NCI-H524 treated with DMSO at 0.1 percent for 48 hours (cell line): ENCODE data around the gene HBB.
"Not testable (repeated sequence)": the region's sequence is repeated elsewhere in the genome, so short reads cannot be mapped to it uniquely, and the experiment has no call there.

ENCODE experiments used
- DNase-seq: peaks from one replicate; lab custom pipeline; 2025; lab: John Stamatoyannopoulos, UW

The HBB gene

DNA sequence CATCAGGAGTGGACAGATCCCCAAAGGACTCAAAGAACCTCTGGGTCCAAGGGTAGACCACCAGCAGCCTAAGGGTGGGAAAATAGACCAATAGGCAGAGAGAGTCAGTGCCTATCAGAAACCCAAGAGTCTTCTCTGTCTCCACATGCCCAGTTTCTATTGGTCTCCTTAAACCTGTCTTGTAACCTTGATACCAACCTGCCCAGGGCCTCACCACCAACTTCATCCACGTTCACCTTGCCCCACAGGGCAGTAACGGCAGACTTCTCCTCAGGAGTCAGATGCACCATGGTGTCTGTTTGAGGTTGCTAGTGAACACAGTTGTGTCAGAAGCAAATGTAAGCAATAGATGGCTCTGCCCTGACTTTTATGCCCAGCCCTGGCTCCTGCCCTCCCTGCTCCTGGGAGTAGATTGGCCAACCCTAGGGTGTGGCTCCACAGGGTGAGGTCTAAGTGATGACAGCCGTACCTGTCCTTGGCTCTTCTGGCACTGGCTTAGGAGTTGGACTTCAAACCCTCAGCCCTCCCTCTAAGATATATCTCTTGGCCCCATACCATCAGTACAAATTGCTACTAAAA is at the start of gene HBB:
Gene HBB (minus strand): TSS at position 340 of the 579 bp plus-strand sequence. CDS start 50 bp downstream, at position 290.
- DNase-seq: peak; percentile 6

GRCh38 chr11:5275369-5276110 is 48.7 kb upstream of the HBB start:
- no peak for DNase-seq

GRCh38 chr11:5274395-5274794 is 47.5 kb upstream of the HBB start:
- DNase-seq: no peak

DNA sequence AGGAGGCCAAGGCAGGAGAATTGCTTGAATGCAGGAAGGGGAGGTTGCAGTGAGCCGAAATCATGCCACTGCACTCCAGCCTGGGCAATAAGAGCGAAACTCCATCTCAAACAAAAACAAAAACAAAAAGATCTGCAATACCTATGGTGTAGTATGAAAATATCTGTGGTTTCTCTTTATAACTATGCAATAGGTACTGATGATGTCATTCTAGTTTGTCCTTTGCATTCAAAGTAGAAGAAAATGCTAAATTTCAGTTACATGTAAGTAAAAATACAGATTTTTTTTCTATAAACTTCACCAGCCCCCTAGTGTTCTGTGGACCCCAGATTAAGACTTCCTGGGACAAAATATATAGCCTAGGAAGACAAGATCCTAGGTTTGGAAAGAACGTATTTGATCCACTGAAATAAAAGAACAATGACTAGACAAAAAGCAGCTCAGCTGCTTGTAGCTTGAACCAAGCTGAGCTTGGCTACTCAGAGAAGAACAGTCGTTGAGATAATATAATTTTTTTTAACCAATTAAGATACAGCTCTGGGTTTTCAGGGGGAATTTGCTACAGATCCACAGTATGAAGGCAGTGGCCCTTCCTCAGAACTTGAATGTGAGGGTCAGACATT is 45.6 kb upstream of the HBB start:
- DNase-seq: no peak

GRCh38 chr11:5269715-5270147 is 42.9 kb upstream of the HBB start, which contains the start of gene HBE1:
TSS of gene HBE1 (minus strand) at chr11:5269945. CDS start at chr11:5269890, 55 bp downstream.
- DNase-seq: no peak

- DNase-seq: no peak
These were observed 40.2 kb upstream of the HBB start for GRCh38 chr11:5267033-5267563.

DNA sequence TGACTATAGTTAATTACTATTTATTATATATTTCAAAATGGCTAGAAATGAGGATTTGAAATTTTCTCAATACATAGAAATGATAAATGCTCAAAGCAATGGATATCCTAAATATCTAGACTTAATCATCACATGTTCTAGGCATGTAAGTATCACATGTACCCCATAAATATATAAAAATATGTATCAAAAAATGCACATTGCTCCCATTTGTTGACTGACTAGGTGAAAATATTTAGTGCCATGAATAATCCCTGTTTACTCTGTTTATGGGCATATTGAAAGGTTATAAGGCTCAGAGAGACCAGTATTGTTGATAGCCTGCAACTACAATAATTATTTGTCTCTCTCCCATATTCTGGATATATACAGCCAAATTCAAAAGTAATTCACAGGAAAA is 39.7 kb upstream of the HBB start:
- DNase-seq: no peak

DNA sequence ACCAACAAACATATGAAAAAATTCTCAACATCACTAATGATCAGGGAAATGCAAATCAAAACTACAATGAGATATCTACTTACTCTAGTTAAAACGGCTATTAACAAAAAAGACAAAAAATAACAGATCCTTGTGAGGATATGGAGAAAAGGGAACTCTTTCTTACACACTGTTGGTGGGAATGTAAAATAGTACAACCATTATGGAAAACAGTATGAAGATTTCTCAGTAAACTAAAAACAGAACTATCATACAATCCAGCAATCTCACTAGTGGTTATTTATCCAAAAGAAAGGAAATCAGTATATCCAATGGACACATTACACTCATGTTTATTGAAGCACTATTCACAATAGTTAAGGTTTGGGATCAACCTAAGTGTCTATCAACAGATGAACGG is 39.0 kb upstream of the HBB start:
- no peak for DNase-seq

GRCh38 chr11:5258543-5259262 is 31.8 kb upstream of the HBB start:
- no peak for DNase-seq

DNA sequence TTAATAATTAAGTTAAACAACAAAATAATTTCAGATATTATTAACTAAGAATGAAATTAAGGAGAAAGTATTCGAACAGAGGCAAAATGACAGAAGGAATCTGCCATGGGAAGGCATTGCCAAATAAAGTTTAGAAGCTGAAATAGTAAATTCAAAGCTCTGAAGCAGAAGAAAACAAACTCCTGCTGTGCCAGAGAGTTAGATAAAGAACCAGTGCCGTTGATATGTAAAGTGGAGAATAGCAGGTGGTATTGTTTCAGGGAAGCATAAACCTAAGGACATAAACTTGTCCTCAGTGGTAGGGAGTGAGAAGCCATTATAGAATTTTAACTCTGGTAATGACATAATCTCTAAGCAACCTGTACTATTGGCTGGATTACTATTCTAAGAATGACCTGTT is 30.4 kb upstream of the HBB start:
- DNase-seq: no peak

GRCh38 chr11:5254646-5255413 is 28.0 kb upstream of the HBB start, which contains the start of gene HBG2:
TSS of gene HBG2 (minus strand) at chr11:5254781. CDS start at chr11:5254728, 53 bp downstream.
- DNase-seq: not testable (repeated sequence)

GRCh38 chr11:5254023-5254422 is 27.2 kb upstream of the HBB start:
- DNase-seq: not testable (repeated sequence)

DNA sequence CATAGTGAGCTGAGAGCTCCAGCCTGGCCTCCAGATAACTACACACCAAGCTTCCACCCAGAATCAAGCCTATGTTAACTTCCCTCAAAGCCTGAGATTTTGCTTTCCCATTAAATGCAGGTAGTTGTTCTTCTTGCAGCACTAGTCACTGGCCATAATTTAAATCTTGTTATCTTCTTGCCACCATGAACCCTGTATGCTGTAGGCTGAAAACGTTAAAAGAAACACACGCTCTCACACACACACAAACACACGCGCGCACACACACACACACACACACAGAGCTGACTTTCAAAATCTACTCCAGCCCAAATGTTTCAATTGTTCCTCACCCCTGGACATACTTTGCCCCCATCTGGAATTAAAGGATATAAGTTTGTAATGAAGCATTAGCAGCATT is 26.6 kb upstream of the HBB start:
- DNase-seq: not testable (repeated sequence)

DNA sequence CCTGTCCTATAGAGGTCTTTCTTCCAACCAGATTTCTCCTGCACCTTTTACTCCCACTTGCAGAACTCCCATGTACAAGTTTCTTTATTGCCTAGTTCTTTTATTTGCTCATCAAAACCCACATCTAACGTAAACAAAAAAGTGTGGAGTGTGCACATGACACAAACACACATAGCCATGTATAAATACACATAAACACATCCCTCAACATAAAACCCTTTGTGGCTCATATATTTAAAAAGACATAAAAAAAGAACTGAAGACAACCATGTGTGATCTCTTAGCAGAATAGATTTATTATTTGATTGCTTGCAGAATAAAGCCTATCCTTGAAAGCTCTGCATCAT is 26.0 kb upstream of the HBB start:
- no peak for DNase-seq

DNA sequence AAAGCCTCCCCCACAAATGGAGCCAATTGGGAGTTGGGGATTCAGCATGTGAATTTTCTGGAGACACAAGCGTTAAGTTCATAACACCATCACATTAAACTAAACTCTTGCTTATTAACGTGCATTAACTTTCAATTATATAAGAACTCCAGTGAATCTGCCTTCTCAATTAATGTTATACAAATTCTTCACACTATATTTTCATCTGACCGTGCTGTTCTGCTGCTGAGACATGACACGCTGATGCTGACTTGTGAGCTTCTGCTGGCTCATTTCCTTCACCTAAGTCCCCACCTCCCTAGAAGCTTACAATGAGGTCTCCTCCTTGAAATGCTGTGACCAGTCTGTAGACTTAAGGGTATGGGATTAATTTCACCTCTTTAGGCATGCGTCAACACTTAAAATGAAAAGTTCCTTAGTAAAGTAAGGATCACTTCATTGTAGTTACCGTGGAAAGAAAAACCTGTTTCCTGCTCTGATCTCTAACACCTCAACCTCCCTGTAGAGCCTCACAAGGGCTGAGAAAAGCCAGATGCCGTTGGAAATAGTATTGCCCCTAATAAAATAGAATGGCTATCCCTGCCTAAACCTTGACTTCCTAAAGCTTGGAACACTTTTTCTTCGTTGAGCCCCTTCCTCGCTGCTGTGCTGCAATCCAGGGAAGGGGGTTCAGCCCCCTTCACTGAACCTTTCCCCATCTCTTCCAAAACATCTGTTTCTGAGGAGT is 25.5 kb upstream of the HBB start:
- no peak for DNase-seq

GRCh38 chr11:5251746-5252145 is 24.9 kb upstream of the HBB start:
- no peak for DNase-seq

- DNase-seq: no peak
These were observed 23.8 kb upstream of the HBB start for GRCh38 chr11:5250543-5251204.

GRCh38 chr11:5249807-5250396 is 23.0 kb upstream of the HBB start, which contains the start of gene HBG1:
TSS of gene HBG1 (minus strand) at chr11:5249857. CDS start at chr11:5249804, 53 bp downstream.
- not testable (repeated sequence) for DNase-seq

GRCh38 chr11:5248498-5248897 is 21.6 kb upstream of the HBB start:
- DNase-seq: not testable (repeated sequence)
